ENCODE results near the gene MAMDC4. TPM values are rescaled to one million over a fixed set of nuclear protein-coding genes. Genes with fewer than 3 reads are reported as not detected.

Gene MAMDC4
- total and polyA plus RNA-seq, 2 of the 13 experiments (the other 11 are each of a cell fraction or from before 2014, with no cell fraction given), result 6.0 to 6.8 TPM

DNA sequence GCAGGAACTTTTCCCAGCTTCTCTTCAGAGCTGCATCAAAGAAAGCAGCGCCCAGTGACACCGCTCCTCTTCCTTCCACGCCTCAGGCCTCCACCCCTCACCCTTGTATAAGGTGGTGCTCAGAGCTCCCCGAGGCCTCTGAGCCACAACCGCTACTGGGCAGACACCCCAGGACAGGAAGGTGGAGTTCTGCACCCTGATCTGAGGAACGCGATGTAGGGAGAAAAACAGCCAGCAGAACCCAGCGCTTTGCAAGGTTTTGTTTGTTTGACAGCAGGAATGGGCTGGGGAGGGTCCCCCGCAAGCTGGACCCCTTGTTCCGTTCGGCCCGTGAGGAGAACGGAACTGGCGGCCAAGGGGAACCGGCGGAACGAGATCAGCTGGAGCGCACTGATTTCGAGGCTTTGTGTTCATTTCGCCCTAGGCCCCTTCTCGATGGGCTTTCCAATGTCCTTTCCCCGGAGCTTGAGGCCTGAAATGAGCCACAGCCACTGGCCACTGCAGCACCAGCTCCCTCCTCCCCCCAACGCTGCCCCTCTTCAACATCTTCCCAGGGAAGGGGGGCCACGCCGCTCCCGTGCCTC is 9.8 kb downstream of the MAMDC4 start:
- ChIA-PET CTCF (ENCODE audit: low intra/inter-chr PET ratio, low total read pairs) (no interaction called here), POLR2A (interaction anchor here (0.8 to 5.0 kb wide), 6 partner anchors 8 to 20 kb away, joined by 3 to 29 read pairs (median 4); no protein-coding TSS in a partner anchor)
- Histone ChIP-seq H3K4me1 (ENCODE audit: insufficient read depth, low read length) (peaks cover 39% of the 10 kb centered on the region), H3K36me3 (replicated peaks in 1 of 2; ENCODE audit: control insufficient read depth in 1 of 2, insufficient read depth in 2 of 2, low read length in 2 of 2) (peaks cover 17 to 37% of the 10 kb centered on the region in 2 experiments), H3K9ac (ENCODE audit: insufficient read depth, low read depth, low read length) (no peak overlapping the region), H3K79me2 (ENCODE audit: insufficient read depth, low read length) (peaks cover 20% of the 10 kb centered on the region), H3K4me3 (replicated peaks in 1 of 3; ENCODE audit: insufficient read depth in 1 of 3, low read depth in 2 of 3, low read length in 3 of 3) (no peak overlapping the region), H2AFZ (ENCODE audit: low read length) (no peak overlapping the region), H3K27ac (ENCODE audit: extremely low read length, insufficient read depth, low read length) (no peak overlapping the region), H3K27me3 (ENCODE audit: control insufficient read depth in 1 of 2, insufficient read depth in 2 of 2, low read length in 2 of 2) (no peaks in the 10 kb centered on the region), H3K9me3 (ENCODE audit: low read length) (no peaks in the 10 kb centered on the region), H4K20me1 (ENCODE audit: insufficient read depth, low read length) (0 out of 2 replicates have a peak, but pooled peaks cover 7% of the 10 kb centered on the region), H3K4me2 (ENCODE audit: low read depth, low read length) (no peak overlapping the region)
- no TSS peak for BruUV-seq (replicated peaks)
- intact Hi-C loops (cut with micrococcal nuclease; ENCODE audit: unreplicated experiment) (no loop called here), in situ Hi-C loops (cut with HindIII; ENCODE audit: extremely low pct_ligation_motif_present, low pct_unique_long_range_greater_than_20kb) (no loop called here)
- DNase-seq (ENCODE audit: low spot score) (no peak), FAIRE-seq (no peak), ATAC-seq (no peak)
- 93% methylated on average over 26 of the region's 26 CpGs for WGBS (ENCODE audit: low lambda C conversion rate)
- TF ChIP-seq HNRNPL (IDR thresholded peaks at IDR 0.05; ENCODE audit: low read depth, low read length) (0 out of 2 replicates have a peak, but pooled peaks have one; percentile 8), ZSCAN22 (CRISPR knock-in tag; IDR thresholded peaks at IDR 0.05) (no peak), ELK4 (CRISPR knock-in tag; IDR thresholded peaks at IDR 0.05; ENCODE audit: borderline replicate concordance) (no peak)

DNA sequence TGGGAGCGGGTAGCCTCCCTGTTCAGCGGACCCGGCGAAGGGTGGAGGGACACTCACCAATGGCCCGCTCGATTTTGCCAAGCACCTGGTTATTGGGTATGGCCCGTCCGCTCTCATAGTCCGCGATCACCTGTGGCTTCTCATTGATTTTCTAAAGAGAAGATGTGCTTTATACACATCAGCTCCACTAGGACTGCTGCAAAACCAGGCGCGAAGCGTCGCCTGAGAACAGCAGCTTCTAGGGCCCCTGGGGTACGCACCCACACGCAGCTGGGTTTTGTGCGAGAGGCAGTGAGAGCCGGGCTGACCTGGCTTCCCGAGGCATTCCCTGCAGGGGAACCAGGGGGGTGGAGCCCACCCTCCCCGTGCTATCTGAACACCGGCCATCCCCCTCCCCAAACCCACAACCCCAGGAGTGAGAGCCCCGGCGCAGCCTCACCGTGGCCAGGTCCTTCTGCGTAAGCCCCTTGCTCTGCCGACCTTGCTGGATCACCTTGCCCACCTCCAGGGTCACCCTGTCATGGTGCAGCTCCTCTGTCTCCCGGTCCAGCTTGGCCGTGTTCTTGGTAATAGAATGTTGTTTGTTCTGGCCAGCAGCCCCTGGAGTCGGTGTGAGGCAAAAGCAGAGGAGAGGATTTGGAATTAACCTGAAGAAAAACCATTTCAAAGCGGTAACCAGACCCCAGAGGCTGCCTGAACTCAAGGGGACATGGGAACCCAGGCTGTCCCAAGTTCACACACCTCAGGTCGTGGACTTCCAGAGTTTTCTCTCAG is 10.9 kb downstream of the MAMDC4 start:
- H3K79me2 ChIP-seq (ENCODE audit: insufficient read depth, low read length), result peaks cover 20% of the 10 kb centered on the region
- H3K36me3 ChIP-seq (replicated peaks in 1 of 2; ENCODE audit: control insufficient read depth in 1 of 2, insufficient read depth in 2 of 2, low read length in 2 of 2), result peaks cover 17 to 37% of the 10 kb centered on the region in 2 experiments
- no peak overlapping the region for H3K4me3 ChIP-seq (replicated peaks in 1 of 3; ENCODE audit: insufficient read depth in 1 of 3, low read depth in 2 of 3, low read length in 3 of 3)
- DNase-seq (ENCODE audit: low spot score), result no peak
- ChIA-PET POLR2A (interaction anchor here (1.2 kb wide), 1 partner anchor 15 kb away, joined by 4 read pairs; no protein-coding TSS in a partner anchor), CTCF (ENCODE audit: low intra/inter-chr PET ratio, low total read pairs) (no interaction called here)
- BruUV-seq (replicated peaks), result no TSS peak
- 98% methylated on average over 23 of the region's 31 CpGs for WGBS (ENCODE audit: low lambda C conversion rate)
- H2AFZ ChIP-seq (ENCODE audit: low read length), result no peak overlapping the region
- no peaks in the 10 kb centered on the region for H3K9me3 ChIP-seq (ENCODE audit: low read length)
- peaks cover 49% of the 10 kb centered on the region for H3K4me1 ChIP-seq (ENCODE audit: insufficient read depth, low read length)
- no peak for ATAC-seq
- in situ Hi-C loops (cut with HindIII; ENCODE audit: extremely low pct_ligation_motif_present, low pct_unique_long_range_greater_than_20kb), result no loop called here
- intact Hi-C loops (cut with micrococcal nuclease; ENCODE audit: unreplicated experiment), result no loop called here
- 0 out of 2 replicates have a peak, but pooled peaks cover 7% of the 10 kb centered on the region for H4K20me1 ChIP-seq (ENCODE audit: insufficient read depth, low read length)
- no peak overlapping the region for H3K9ac ChIP-seq (ENCODE audit: insufficient read depth, low read depth, low read length)
- no peaks in the 10 kb centered on the region for H3K27me3 ChIP-seq (ENCODE audit: control insufficient read depth in 1 of 2, insufficient read depth in 2 of 2, low read length in 2 of 2)
- FAIRE-seq, result no peak
- no peak overlapping the region for H3K27ac ChIP-seq (ENCODE audit: extremely low read length, insufficient read depth, low read length)
- no peak overlapping the region for H3K4me2 ChIP-seq (ENCODE audit: low read depth, low read length)
- TF ChIP-seq KDM1A (CRISPR knock-in tag; IDR thresholded peaks at IDR 0.05), result no peak
- TF ChIP-seq ZSCAN22 (CRISPR knock-in tag; IDR thresholded peaks at IDR 0.05), result no peak
- TF ChIP-seq, protein P1, sequence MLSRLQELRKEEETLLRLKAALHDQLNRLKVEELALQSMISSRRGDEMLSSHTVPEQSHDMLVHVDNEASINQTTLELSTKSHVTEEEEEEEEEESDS (CRISPR knock-in tag; IDR thresholded peaks at IDR 0.05; ENCODE audit: borderline replicate concordance), result no peak
- no peak for TF ChIP-seq TBL1XR1 (IDR thresholded peaks at IDR 0.05; ENCODE audit: borderline replicate concordance, low read length, partially characterized antibody)
- TF ChIP-seq RBFOX2 (IDR thresholded peaks at IDR 0.05; ENCODE audit: low read depth, low read length), result peak; percentile 36; the same call in 1 of the 2 replicates
- TF ChIP-seq KLF6 (CRISPR knock-in tag; IDR thresholded peaks at IDR 0.05), result no peak
- TF ChIP-seq POLR2G (IDR thresholded peaks at IDR 0.05; ENCODE audit: low read depth, low read length), result no peak
- no peak for TF ChIP-seq ZNF660 (CRISPR knock-in tag; IDR thresholded peaks at IDR 0.05; ENCODE audit: borderline replicate concordance, low read depth)
- TF ChIP-seq RAD51 (IDR thresholded peaks at IDR 0.05; ENCODE audit: borderline replicate concordance), result no peak
- TF ChIP-seq AGO1 (IDR thresholded peaks at IDR 0.05; ENCODE audit: low read depth, low read length, poor library complexity, severe bottlenecking), result peak; percentile 59
- TF ChIP-seq NAIF1 (CRISPR knock-in tag; IDR thresholded peaks at IDR 0.05; ENCODE audit: borderline replicate concordance), result no peak
